Neural cell (in vitro differentiated cells): ENCODE measurements around the gene S1PR4. TPM values are rescaled to one million over a fixed set of nuclear protein-coding genes. Genes with fewer than 3 reads are reported as not detected.

ENCODE experiments used
- H2AFZ ChIP-seq: fragments of 200-600, 300-800 bp; sonication (generic), shearing (Covaris generic); 2 replicates; pipeline ENCODE4 v1.6.0; 2014; ENCODE audit warnings: low read depth, mild to moderate bottlenecking, antibody characterized with exemption, low read length, moderate library complexity
- H3F3A ChIP-seq: fragments of 200-600 bp; shearing (Covaris generic); 2 replicates; pipeline ENCODE4 v1.6.1; 2016; ENCODE audit warnings: mild to moderate bottlenecking, moderate library complexity, mixed read lengths, antibody characterized with exemption, low read length; ENCODE audit not compliant: insufficient read depth, poor library complexity, severe bottlenecking
- H3K27ac ChIP-seq: fragments of 200-600, 300-800 bp; sonication (generic), shearing (Covaris generic); 2 replicates; pipeline ENCODE4 v1.5.1; 2014; ENCODE audit warnings: mild to moderate bottlenecking, low read length, moderate library complexity
- H3K27me3 ChIP-seq: fragments of 300-800, 200-600 bp; sonication (generic), shearing (Covaris generic); 2 replicates; pipeline ENCODE4 v1.6.0; 2014; ENCODE audit warnings: mild to moderate bottlenecking, low read depth, low read length, moderate library complexity; ENCODE audit not compliant: insufficient read depth
- H3K36me3 ChIP-seq: fragments of 300-800, 200-600 bp; sonication (generic), shearing (Covaris generic); 2 replicates; pipeline ENCODE4 v1.5.1; 2014; ENCODE audit warnings: mild to moderate bottlenecking, antibody characterized with exemption, low read length, moderate library complexity; ENCODE audit not compliant: insufficient read depth
- H3K4me2 ChIP-seq: fragments of 300-800, 200-600 bp; sonication (generic), shearing (Covaris generic); 2 replicates; pipeline ENCODE4 v1.6.0; 2014; ENCODE audit warnings: mild to moderate bottlenecking, low read length
- H3K4me3 ChIP-seq: fragments of 300-800, 200-600 bp; sonication (generic), shearing (Covaris generic); 2 replicates; pipeline ENCODE4 v1.5.1; 2014; ENCODE audit warnings: mild to moderate bottlenecking, low read length, moderate library complexity
- H3K79me2 ChIP-seq: fragments of 200-600 bp; shearing (Covaris generic); replicated peaks from 2 replicates; pipeline ENCODE4 v1.6.0; 2014; ENCODE audit warnings: mild to moderate bottlenecking, low read length, moderate library complexity; ENCODE audit not compliant: insufficient read depth
- H3K9ac ChIP-seq: fragments of 300-800, 200-600 bp; sonication (generic), shearing (Covaris generic); 2 replicates; pipeline ENCODE4 v1.6.1; 2016; ENCODE audit warnings: mild to moderate bottlenecking, low read length, mixed read lengths
- H3K9me2 ChIP-seq: fragments of 200-600 bp; shearing (Covaris generic); 2 replicates; pipeline ENCODE4 v1.6.1; 2016; ENCODE audit warnings: mild to moderate bottlenecking, low read length, mixed read lengths; ENCODE audit not compliant: insufficient read depth
- H3K9me3 ChIP-seq: fragments of 200-600, 300-800 bp; sonication (generic), shearing (Covaris generic); 2 replicates; pipeline ENCODE4 v1.6.1; 2016; ENCODE audit warnings: mild to moderate bottlenecking, mixed run types, low read length, moderate library complexity, mixed read lengths
- H4K20me1 ChIP-seq: fragments of 200-600 bp; shearing (Covaris generic); 2 replicates; pipeline ENCODE4 v1.6.1; 2016; ENCODE audit warnings: mild to moderate bottlenecking, mixed run types; ENCODE audit not compliant: insufficient read depth
- EP300 ChIP-seq: fragments of 450-650 bp; conservative IDR thresholded peaks from 2 replicates; pipeline ENCODE4 v1.6.1; 2014; ENCODE audit warnings: antibody characterized with exemption, mild to moderate bottlenecking, moderate library complexity; ENCODE audit not compliant: poor library complexity, severe bottlenecking
- EZH2 ChIP-seq: fragments of 200-600, 300-800 bp; shearing (Covaris generic), sonication (generic); IDR thresholded peaks from 2 replicates; pipeline ENCODE4 v1.6.1; 2014; ENCODE audit warnings: antibody characterized with exemption, low read length, borderline replicate concordance, mild to moderate bottlenecking; ENCODE audit not compliant: insufficient read depth, poor library complexity, severe bottlenecking
- MXI1 ChIP-seq: fragments of 450-650 bp; conservative IDR thresholded peaks from 2 replicates; pipeline ENCODE4 v1.6.1; 2014; ENCODE audit warnings: antibody characterized with exemption, mild to moderate bottlenecking; ENCODE audit not compliant: poor library complexity, severe bottlenecking
- POLR2AphosphoS5 ChIP-seq: IDR thresholded peaks from 2 replicates; pipeline ENCODE4 v1.6.1; 2012
- RAD21 ChIP-seq: fragments of 450-650 bp; conservative IDR thresholded peaks from 2 replicates; pipeline ENCODE4 v1.6.1; 2014; ENCODE audit warnings: antibody characterized with exemption, mild to moderate bottlenecking, moderate library complexity
- REST ChIP-seq: IDR thresholded peaks from 2 replicates; pipeline ENCODE4 v1.6.1; 2012; ENCODE audit warnings: borderline replicate concordance
- SMC3 ChIP-seq: fragments of 450-650 bp; conservative IDR thresholded peaks from 2 replicates; pipeline ENCODE4 v1.6.1; 2014; ENCODE audit warnings: antibody characterized with exemption, mild to moderate bottlenecking, moderate library complexity; ENCODE audit not compliant: poor library complexity
- TAF1 ChIP-seq: IDR thresholded peaks from 2 replicates; pipeline ENCODE4 v1.6.1; 2012; ENCODE audit warnings: low read depth
- polyA plus RNA-seq: library from polyadenylated mRNA; depleted of rRNA; stranded (reverse); fragments of >200 nt; gene quantifications from 2 replicates; pipeline ENCODE4 v1.2.3, GENCODE V29; 2014
- TF ChIP-seq, protein P1 (sequence below): fragments of 450-650 bp; IDR thresholded peaks from 2 replicates; pipeline ENCODE4 v1.5.1; 2014; ENCODE audit warnings: antibody characterized with exemption, mild to moderate bottlenecking, moderate library complexity; ENCODE audit not compliant: poor library complexity, severe bottlenecking

Gene S1PR4
- polyA plus RNA-seq, 1 donor from 2014 or later: not detected

DNA sequence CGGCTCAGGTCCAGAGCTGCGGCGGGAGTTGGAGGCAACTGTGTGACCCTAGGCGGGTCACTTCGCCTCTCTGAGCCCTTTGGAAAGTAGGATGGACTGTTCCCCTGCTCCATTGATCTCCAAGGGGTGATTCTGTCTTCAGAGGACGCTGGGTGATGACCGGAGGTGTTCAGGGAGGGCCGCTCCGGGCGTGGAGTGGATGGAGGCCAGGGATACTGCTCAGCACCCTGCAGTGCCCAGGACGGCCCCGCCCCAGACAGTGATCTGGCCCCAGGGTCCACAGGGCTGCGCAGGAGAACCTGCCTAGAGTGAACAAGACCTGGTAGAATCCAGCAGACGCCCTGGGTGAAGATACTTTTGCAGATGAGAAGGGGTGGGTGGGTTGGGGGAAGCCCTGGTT, 14.1 kb downstream of the S1PR4 start:
- Histone ChIP-seq H3K27me3 (no peaks in the 10 kb centered on the region), H2AFZ (no peak overlapping the region), H3K27ac (no peak overlapping the region), H3K4me3 (no peak overlapping the region), H3K9me3 (no peaks in the 10 kb centered on the region), H3K79me2 (no peaks in the 10 kb centered on the region), H3K9ac (no peak overlapping the region), H3F3A (no peaks in the 10 kb centered on the region), H4K20me1 (no peaks in the 10 kb centered on the region), H3K36me3 (no peaks in the 10 kb centered on the region), H3K9me2 (no peaks in the 10 kb centered on the region), H3K4me2 (no peak overlapping the region)
- TF ChIP-seq REST (no peak), TAF1 (no peak), POLR2AphosphoS5 (no peak), EP300 (no peak), SMC3 (no peak), EZH2 (no peak), RAD21 (no peak), MXI1 (no peak)
- TF ChIP-seq, protein P1, sequence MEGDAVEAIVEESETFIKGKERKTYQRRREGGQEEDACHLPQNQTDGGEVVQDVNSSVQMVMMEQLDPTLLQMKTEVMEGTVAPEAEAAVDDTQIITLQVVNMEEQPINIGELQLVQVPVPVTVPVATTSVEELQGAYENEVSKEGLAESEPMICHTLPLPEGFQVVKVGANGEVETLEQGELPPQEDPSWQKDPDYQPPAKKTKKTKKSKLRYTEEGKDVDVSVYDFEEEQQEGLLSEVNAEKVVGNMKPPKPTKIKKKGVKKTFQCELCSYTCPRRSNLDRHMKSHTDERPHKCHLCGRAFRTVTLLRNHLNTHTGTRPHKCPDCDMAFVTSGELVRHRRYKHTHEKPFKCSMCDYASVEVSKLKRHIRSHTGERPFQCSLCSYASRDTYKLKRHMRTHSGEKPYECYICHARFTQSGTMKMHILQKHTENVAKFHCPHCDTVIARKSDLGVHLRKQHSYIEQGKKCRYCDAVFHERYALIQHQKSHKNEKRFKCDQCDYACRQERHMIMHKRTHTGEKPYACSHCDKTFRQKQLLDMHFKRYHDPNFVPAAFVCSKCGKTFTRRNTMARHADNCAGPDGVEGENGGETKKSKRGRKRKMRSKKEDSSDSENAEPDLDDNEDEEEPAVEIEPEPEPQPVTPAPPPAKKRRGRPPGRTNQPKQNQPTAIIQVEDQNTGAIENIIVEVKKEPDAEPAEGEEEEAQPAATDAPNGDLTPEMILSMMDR: no peak

GRCh38 chr19:3193256-3194105, 14.9 kb downstream of the S1PR4 start:
- TF ChIP-seq POLR2AphosphoS5 (no peak), REST (no peak), EZH2 (no peak)
- TF ChIP-seq, protein P1: no peak
- no peaks in the 10 kb centered on the region for H3K36me3 ChIP-seq
- H3K27ac ChIP-seq: no peak overlapping the region
- no peak overlapping the region for H3K4me3 ChIP-seq
- H3K79me2 ChIP-seq: no peaks in the 10 kb centered on the region
- H3F3A ChIP-seq: no peaks in the 10 kb centered on the region
- H4K20me1 ChIP-seq: no peaks in the 10 kb centered on the region
- H2AFZ ChIP-seq: no peak overlapping the region
- no peaks in the 10 kb centered on the region for H3K9me3 ChIP-seq
- H3K4me2 ChIP-seq: no peak overlapping the region
- H3K9me2 ChIP-seq: no peaks in the 10 kb centered on the region
- H3K9ac ChIP-seq: no peak overlapping the region
- H3K27me3 ChIP-seq: no peaks in the 10 kb centered on the region
